ENCODE results near the gene TM4SF1.

Gene TM4SF1

DNA sequence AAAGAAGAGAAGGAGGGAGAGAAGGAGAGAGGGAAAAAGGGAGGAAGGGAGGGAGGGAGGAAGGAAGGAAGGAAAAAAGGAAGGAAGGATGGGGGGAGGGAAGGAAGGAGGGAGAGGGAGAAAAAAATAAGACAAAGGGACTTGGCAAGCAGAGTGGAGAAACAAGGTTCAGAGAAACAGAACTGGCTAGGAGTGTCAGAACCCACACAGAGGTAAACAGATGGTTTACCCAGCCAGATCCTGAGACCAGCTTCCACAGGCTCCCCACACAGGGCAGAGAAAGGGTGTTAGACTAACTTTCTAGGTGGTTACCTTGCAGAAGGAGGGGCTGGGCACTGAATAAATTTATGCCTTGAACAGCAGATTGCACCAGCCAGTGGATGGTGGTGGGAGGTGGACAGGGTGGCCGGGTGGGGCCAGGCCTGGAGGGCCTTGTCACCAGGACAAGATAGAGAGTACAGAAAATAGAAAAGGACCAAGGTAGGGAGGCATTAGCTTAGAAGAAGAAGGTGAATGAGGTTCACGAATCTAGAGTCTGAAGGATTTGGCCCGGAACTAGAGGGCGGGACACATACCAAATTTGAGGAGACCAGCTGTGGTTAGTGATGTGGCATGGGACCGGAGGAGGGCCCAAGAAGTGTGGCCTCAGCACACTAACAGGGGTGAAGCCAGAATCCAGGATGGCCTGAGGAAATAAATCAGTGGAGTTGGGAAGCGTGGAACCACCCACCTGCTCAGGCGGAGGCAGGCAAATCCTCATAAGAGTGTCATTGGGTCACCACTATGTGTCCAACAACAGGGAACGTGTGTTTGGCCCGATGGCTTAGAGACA lies 1.2 kb upstream of the TM4SF1 start:
- DNase-seq (ENCODE audit: low read depth in 1 of 2, low spot score in 1 of 2): peak; percentile 58 to 73
- no peak for TF ChIP-seq JUND (IDR thresholded peaks at IDR 0.05; ENCODE audit: low read depth)
- in situ Hi-C loops (cut with HindIII; ENCODE audit: low pct_unique_long_range_greater_than_20kb, low sequenced_read_pairs): no loop called here

DNA sequence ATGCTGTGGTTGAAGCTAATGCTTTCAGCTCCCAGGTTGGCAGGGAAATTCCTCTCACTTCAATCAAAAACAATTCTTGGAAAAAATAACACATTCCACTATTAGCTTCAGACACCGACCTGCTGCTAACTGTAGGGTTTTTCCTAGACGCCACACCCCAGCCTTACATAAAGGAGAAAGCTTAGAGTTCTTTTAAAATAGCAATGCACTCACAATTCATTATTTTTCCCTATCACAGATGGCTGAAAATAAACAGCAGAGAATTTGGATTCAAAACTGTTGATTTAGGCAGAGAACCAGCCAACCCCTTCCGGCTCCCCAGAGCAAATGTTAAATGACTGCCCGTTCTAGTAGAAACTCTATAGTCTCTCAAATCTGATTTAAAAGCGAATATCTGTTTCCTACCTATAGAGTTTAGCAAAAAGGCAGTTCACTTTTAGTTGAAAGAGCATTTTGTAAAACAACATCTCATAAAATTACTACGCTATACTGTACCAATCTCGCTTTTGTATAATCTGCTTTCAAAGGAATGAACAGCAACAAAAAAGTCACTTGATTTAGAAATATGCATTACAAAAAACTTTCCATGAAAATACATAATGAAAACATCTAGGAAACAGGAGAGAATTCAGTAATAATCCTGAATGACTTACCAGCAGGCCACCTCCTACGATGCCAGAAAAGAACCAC lies 586 bp downstream of the TM4SF1 start:
- no peak for TF ChIP-seq JUND (IDR thresholded peaks at IDR 0.05; ENCODE audit: low read depth)
- DNase-seq (ENCODE audit: low read depth in 1 of 2, low spot score in 1 of 2): no peak
- in situ Hi-C loops (cut with HindIII; ENCODE audit: low pct_unique_long_range_greater_than_20kb, low sequenced_read_pairs): no loop called here

DNA sequence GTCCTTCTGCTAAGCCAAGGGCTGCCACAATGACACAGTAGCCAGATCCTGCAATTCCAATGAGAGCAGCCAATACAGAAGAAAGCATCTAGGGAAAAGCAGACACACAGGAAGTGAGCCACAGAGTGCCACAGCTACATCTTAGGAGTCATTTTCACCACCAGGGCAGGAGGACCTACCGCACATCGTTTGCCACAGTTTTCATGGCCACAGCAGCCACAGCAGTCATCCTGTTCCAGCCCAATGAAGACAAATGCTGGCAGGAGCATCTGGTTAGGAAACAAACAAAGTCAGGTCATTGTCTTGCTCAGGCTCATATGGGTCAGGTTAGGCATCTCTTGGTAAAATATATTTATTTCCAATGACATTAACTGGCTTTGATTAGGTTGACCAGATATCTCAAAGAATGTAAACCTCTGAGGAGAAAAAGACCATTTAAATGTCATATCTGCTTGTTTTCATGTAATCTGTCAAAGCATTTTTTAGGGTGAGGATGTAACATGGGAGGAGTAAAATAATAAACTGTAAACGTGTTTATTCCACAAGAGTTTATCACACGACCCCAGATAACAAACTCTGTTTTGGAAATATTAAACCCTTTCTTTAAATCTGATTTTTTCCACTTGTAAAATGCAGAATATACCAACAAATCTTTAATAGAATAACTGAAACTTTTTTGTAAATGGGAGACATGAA lies 1.8 kb downstream of the TM4SF1 start:
- DNase-seq (ENCODE audit: low read depth in 1 of 2, low spot score in 1 of 2): no peak
- no peak for TF ChIP-seq JUND (IDR thresholded peaks at IDR 0.05; ENCODE audit: low read depth)
- in situ Hi-C loops (cut with HindIII; ENCODE audit: low pct_unique_long_range_greater_than_20kb, low sequenced_read_pairs): no loop called here

DNA sequence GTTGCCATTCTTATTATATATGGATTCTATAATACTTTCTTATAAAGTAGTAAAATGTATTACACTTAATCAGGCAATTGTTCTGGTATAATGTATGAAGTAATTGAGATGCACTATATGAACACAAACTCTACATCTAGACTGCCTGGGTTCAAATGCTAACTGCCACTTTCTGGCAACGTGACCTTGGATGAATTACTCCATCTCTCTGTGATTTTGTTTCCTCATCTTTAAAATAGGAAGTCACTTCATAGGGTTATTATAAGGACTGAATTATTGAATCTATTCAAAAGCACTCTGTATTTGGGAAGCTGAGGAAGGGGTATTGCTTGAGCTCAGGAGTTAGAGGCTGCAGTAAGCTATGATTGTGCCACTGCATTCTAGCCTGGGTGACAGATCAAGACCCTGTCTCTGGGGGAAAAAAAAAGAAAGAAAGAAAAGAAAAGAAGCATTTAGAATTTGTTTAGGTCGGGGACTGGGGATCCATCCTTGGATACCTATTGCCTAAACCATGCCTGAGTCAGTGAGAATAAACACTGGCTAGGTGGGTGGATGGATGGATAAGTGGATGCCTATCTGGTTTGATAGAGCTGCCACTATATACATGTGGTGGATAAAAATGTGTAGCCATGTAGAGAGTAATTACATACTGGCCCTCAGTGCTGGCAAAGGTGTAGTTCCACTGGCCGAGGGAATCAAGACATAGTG lies 2.5 kb downstream of the TM4SF1 start:
- in situ Hi-C loops (cut with HindIII; ENCODE audit: low pct_unique_long_range_greater_than_20kb, low sequenced_read_pairs): no loop called here
- no peak for DNase-seq (ENCODE audit: low read depth in 1 of 2, low spot score in 1 of 2)

DNA sequence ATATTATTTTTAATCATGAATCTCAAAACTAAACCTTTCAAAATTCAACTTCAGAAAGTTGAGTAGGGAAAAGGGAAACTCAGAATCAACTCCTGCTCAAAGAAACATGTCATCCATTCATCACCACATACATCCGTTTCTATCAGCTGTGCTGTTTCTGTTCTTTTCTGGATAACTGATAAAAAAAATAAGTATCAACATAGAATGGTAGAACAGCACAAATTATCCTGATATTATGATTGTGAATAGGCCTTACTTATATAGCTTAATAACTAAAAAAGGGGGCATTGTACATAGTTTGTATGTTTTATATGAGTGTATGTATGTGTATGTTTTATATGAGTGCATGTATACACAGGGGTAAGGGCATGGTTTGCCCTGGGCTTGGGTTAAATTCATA lies 3.1 kb downstream of the TM4SF1 start:
- DNase-seq (ENCODE audit: low read depth in 1 of 2, low spot score in 1 of 2): no peak
- no peak for TF ChIP-seq JUND (IDR thresholded peaks at IDR 0.05; ENCODE audit: low read depth)

More for the DNA sequence above, 2.5 kb downstream of the TM4SF1 start:
- TF ChIP-seq JUND (IDR thresholded peaks at IDR 0.05; ENCODE audit: low read depth): no peak

DNA sequence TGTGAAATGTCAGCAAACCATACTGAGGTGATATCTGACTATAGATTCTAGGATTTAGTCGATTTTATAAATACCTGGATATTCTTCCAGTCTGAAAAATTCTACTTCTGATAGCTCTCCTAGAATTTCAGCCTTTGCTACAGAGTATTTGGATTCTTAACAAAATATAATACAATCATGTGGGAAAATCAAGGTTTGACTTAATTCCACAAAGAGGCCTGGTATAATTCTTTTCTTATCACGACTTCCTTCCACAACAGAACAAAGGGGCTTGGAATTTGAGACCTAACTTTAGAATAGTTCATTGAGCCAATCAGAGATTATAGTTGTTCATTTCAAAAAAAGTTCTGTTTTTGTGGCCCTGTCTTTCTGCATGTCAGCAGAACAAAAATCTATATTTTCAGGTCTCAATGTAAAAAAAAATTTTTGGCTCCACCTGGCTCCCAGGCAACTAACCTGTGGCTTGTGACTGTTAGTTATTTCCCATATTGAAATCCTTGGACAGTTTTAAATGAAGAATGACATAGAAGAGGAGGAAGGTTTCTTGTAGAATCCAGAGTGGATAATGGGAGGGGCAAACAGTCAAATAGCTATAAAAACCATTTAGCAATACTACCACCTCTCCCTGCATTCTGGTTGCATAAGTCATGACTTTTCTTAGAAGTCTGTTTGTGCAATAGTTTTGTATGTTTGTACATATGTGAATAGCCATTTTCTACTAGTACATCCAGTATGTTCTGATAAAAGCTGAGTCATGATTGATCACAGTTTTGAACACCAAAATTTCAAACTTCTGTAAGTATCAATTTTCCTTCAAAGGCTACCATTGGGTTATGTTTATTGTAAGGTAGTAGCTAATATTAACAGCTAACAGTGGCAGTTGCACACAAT lies 4.0 kb downstream of the TM4SF1 start:
- in situ Hi-C loops (cut with HindIII; ENCODE audit: low pct_unique_long_range_greater_than_20kb, low sequenced_read_pairs): no loop called here
- DNase-seq (ENCODE audit: low read depth in 1 of 2, low spot score in 1 of 2): no peak
- TF ChIP-seq JUND (IDR thresholded peaks at IDR 0.05; ENCODE audit: low read depth): no peak

More for the DNA sequence above, 3.1 kb downstream of the TM4SF1 start:
- in situ Hi-C loops (cut with HindIII; ENCODE audit: low pct_unique_long_range_greater_than_20kb, low sequenced_read_pairs): no loop called here

DNA sequence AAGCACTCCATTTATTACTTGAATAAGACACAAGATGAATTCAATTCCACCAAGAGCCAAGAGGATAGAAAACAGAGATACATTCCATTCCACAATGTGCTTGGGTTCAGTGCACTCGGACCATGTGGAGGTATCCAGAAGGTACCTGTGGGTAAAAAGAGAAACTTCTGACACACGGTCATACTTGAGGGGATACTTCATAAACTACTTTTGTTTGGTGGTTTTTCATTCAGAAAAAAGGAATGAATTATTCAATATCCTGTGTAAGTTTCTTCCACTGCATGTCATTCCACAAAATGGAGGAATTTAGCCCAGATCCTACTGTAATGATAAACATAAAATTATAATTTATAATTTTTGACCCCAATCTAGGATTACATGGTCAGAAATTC lies 5.7 kb downstream of the TM4SF1 start:
- in situ Hi-C loops (cut with HindIII; ENCODE audit: low pct_unique_long_range_greater_than_20kb, low sequenced_read_pairs): no loop called here
- no peak for DNase-seq (ENCODE audit: low read depth in 1 of 2, low spot score in 1 of 2)
- no peak for TF ChIP-seq JUND (IDR thresholded peaks at IDR 0.05; ENCODE audit: low read depth)

DNA sequence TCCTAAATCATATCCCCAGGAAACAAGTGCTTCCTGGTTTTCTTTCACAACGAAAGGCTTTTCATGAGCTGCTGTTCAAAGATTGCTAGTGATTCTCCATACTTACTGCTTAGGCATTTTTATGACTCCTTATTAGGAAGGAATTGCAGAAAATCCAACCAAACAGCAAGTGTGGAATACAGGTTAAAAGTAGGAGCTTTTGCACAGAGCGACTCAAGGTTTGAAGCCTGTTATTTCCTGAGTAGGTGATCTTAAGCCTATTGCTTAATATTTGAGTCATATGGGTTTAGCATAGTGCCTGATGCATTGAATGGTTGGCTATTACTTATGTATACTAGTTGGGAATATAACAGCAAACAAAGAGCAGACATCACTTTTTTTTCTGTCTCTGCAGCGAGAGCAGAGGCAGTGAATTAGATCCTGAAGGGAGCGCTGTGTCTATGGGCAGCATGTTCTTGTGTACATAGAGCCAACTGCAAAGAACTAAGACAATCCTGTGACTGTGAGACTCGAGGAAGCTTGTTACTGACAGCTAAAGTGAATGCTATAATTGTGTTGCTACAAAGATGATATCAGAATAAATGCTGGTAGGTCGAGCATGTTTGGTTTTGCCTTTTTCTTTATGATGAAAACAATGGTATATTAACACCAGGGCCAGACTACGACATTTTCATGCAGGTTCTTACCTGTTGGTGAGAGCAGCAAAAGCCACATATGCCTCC lies 6.3 kb downstream of the TM4SF1 start:
- peak in 1 of 2 experiments; percentile 69 for DNase-seq (ENCODE audit: low read depth in 1 of 2, low spot score in 1 of 2)
- in situ Hi-C loops (cut with HindIII; ENCODE audit: low pct_unique_long_range_greater_than_20kb, low sequenced_read_pairs): no loop called here

DNA sequence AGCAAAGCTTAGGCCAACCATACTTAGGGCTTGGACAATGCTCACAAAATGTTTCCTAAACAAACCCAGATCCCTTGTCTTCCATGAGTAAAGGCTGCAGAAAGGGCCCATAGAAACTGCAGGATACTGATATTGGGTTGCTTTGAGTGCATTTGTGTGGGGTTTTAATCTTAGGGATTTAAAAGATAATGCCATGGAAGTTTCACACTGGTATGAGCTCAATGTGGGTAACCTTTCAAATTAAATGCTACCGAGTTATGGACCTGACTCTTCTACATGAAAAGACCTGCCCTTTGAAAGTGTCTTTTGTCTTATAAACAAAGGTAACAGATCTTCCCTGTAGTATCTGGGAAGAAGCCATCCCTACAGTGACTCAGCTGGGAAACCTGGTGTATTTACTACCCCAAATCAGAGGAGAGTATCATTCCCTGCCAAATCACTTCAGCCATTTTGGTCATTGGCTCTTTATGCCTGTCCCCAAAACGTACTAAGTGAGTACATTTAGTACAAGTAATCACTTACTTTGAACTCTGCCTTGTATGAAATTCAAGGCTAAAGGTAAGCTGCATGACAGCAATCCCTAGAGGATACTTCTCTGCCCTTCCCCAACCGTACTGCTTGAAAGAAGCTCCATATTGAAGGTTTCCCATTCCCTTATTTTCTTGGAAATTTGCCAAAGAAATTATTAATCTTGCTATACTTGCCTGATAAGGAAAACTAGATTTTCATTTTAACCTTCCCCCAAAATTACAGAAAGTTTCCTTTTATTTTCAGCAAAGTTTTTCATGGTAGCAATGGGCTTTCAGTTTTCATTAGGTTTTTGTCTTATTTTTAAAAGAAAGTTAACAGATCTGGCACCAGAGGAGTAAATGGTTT lies 7.2 kb downstream of the TM4SF1 start:
- no peak for TF ChIP-seq JUND (IDR thresholded peaks at IDR 0.05; ENCODE audit: low read depth)
- in situ Hi-C loops (cut with HindIII; ENCODE audit: low pct_unique_long_range_greater_than_20kb, low sequenced_read_pairs): no loop called here
- no peak for DNase-seq (ENCODE audit: low read depth in 1 of 2, low spot score in 1 of 2)

More for the DNA sequence above, 6.3 kb downstream of the TM4SF1 start:
- no peak for TF ChIP-seq JUND (IDR thresholded peaks at IDR 0.05; ENCODE audit: low read depth)
